ENCODE results near the gene EBF3.

The EBF3 gene

DNA sequence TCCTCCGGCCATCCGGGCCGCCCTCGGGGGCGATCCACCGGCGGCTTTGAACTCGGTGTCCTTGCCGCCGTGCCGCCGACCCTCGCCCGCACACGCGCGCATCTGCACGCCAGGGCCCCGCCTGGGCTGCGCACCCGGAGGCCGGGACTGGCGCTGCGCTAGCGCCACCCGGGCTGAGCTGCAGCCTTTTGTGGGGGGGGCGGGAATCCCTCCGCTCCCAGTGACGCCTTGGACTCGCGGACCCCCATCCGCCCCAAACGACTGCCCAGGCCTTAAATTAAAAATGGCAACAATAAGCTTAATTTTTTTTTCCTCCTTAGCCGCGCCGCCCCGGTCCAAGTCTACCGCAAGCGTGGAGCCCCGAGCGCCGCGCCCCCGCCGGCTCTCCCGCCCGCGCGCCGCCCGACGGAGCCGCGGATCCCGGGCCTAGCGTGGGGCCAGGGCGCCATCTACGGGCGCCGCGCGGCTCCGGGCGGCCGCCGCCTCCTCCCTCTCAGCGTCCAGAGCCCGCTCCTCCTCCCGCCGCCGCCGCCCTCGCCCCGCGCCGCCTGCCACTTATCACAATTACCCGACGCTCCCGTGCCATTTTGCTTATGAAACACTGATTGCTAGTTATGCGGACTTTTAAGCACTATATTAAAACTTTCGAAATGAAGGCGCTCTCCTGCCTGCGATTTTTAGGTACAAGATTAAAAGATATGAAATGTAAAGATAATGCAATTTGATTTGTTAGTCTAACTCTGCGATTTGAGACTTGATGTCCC is 7.5 kb upstream of the EBF3 start:
- peak in 4 of 56 donors; percentile 7 to 37 (median 25) for DNase-seq

DNA sequence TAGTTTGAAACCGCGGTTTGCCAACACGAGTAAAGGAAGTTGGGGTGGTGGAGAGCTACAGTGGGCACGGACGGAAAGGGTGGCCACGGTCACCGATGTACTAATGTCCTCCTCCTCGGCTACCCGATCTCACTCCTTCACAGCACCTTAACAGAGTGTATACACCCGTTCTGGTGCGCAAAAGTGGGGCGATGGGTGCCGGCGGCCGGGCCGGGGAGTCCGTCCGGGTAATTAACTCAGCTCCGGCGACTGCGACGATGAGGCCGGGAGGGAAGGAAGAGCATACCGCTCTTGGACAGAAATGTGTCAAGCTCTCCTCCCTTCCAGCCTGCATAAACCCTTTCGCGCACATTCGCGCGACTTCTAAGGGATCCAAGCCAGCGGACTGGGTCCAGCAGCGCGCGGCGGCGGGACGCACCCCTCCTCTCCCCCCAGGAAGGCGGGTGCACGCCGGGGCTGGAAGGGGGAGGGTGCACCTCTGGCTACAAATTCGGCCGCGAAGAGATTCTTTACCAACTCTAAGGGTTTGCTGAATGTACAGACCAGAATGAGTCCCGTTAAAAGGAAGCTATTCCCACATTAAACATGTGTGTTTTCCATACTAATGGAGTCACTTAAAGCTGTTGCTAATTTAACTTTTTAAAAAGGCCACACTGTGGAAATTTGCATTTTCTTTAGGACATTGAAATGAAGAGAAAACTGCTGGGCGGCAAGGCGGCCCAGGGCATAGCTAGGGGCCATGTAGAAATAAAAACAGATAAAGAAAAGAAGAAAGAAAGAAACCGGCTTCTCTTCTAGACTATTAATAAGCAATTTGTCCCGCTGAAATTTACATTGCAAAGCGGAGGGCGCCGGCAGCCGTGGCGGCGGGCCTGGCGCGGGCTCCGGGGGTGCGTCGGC is 6.6 kb upstream of the EBF3 start:
- DNase-seq = no peak

DNA sequence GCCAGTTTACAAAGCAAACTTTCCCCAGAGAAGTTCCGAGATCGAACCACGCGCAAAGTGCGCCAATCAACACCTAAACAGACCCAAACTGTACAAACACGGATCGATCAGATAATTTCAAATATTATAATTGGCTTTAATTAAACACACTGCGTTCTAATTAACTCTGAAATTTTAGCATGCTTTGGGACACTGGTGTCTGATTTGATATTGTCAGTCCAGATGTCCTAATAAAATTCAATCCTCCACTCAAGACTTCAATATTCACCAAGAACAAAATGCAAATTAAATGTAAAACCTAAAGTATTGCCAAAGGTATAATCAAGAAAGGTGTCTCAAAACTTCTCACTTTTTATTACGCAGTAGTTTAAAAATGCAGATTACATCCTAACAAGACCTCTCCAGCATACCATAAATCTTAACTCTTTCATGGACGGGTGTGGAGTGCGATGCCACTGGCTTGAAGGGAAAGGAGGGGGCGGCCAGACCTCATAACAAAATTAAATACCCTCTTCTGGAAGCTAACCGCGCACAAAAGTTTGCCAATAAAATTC is 5.9 kb upstream of the EBF3 start:
- no peak for DNase-seq

DNA sequence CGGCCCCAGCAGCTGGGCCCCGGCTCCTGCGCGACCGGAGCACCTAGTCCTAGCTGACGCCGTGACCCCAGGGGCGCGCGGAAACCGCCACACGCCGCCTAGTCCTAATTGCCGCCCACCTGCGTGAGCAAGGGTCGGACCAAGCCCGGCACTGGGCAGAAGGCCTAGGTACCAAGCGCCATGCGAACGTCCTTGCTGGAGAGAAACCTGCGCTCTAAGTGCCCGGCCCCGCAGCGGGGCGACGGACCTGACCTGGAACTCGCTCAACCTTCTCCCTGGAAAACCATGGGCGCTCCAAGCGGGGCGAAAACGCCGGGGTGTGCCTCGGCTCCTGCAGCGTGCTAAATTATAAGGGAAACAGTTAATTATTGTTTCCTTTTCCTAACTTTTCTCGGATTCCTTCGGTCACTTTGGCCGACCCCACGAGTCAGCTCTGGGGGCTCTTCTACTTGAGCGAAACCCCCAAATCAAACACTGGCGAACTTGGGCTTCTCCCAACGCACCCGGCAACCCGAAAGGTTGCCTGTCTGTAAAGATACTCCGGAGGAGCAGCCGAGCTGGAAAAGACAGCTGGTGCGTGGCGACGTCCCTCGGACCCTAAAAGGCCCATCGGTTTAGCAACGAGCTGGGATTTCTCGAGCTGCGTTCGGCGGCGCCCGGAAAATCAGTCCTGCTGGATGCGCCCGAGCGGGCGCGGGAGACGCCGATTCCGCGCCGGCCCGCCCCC is 5.3 kb upstream of the EBF3 start:
- no peak for DNase-seq

DNA sequence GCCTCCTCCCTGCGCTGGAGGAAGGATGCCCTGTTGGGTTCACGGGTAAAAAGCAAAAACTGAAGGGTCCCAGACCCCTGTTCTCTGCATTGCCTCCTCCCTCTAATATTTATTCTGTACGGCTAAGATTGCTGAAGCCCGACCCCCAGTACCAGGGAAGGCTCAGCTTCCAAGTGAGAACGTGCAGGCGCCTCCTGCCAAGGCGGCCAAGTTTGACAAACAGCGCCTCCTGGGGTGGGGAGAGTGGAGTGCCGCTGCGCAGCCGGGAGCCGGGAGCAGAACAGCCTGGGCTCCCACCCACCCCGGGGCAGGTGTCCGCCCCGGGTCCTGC is 4.7 kb upstream of the EBF3 start:
- no peak for DNase-seq

DNA sequence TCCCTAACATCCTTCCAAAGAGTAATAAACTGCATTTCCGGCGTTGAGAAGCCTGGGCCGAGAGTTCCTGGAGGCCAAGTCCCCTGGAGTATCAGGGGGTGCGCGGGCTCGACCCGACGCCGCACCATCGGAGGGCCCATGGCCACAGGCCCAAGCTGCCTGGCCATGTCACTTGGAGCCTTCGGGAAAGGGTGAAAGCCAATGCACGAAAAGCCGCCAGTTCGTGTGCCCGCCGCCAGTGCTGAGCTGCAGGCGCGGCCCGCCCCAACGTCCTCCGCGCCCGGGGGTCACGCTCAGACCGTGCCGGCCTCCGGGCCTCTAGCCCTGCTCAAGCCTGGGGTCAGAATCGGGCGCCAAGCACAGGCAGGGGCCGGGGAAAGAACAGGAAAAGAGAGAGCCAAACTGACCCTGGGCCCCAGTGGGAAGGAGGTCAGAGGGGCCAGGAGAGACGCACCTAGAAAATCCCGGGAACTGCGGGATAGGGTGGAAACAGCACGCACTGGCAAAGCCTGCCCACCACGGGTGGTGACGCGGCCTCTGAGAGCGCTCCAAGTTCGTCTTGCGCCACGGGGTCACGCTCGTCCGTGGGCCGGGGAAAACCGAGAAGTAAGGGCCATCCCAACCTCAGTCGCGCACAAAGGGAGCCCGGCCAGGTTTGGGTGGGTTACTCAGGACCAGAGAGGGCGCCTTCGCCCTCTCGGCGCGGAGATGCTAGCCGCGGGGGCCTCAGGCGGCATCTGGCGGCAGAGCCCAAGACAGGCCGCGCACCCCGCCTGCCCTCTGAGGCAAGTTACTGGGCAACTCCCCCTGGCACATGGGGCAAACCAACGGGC is 4.2 kb upstream of the EBF3 start:
- DNase-seq = no peak

DNA sequence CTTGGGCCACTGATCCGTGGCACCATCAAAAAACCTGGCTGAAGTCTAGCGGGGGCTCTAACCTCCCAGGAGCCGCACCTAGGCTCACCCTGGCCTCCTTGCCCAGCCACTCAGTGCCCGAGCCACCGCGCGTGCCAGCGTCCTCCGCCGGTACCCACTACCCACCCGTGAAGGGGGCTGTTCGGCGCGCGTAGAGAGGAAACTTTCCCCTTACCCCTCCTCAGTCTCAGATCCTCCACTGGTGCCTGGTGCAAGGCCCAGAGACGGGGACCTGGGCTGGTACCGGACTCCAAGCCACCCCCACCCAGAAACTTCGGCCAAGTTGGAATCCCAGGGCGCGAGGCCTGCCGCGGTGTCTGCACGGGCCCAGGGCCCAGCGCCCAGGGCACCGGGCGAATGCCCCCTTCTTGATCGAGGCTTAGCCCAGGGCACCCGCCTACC is 3.5 kb upstream of the EBF3 start:
- no peak for DNase-seq

DNA sequence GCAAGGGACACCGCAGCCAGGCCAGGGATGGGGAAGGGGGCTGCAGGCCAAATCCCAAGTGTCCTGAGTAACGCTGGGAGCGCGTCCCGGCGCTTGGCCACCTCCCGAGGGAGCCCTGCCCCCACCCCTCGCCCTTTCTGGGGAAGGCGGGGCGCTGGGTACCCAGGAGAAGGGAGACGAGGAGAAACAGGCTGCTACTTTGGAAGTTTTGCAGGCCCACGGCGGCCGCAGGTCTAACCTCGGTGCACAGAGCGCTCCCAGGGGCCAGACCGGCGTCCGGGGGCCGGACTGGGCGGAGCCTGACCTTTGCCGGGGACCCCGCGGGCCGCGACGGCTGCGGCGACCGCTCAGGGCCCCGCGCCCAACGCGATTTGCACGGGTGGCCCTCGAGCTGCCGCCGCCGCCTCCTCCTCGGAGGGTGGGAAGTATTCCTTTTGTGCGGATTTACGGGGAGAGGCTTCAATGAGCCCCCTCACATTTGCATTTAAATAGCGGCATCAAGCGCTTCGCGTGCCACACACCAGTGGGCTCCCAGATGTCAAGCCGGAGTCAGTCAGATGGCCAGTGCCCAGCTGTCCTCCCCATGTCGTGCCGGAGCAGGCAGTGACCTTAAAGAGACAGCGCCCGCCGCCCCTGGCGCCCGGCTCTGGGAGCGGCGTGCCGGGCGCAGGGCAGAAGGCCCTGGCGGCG is 3.0 kb upstream of the EBF3 start:
- DNase-seq = no peak

DNA sequence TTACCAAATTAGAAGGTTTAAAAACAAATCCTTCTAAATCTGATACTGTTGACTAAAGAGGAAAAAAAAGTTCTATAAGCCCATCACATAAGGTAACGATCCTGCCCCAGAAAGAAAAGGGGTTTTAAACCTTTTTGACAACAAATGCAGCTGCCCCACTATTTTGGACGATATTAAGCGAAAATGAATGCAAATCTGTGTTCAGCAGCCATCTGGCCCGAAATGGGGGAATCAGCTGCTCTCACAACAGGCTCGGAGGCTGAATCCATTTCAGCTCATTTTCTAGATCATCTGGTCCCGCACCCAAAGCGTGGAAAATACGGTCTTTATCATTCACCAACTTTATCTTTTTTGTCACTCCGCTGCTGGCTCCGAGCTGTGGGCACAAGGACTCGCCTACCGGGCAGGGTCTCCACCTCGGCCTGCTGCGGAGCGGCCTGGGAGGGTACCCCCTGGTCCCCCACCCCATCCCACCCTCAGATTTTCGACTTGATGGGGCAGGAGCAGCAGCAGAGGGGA is 2.4 kb upstream of the EBF3 start:
- no peak for DNase-seq

DNA sequence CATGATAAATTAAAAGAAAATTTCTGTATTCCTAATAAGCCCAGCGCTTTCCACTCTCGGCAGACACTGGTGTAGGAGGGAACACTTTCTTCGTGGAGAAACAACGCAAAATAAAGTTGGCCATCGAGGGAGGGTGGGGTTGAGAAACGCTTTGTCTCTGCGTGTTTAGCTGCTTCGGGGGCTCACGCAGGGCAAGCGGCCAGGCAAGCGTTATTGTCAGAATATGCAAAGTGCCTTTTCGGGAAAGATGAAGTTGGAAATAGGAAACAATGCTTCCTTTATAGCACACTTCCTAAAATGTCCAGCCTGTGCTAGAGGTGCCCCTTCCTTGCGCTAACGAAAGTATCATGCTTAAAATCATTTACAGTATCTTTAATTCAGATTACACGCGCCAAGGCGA is 1.9 kb upstream of the EBF3 start:
- DNase-seq = no peak

DNA sequence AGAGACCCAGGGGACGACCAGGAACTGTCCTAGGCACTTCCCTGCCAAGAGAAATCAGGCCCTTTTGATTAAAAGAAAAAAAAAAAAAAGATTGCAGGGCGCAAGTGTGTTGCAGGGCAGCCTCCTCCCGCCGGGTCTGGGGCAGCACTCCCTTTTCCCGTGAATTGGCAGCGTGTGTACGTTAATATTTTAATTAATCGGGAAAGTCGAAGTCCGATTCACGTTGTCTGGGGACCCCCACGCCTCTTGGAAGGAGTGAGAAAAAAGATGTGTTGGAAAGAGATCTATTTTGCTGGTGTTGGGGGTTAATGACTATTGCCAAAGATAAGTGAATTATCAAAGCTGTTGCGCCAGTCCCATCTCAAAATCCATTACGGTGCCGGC is 1.3 kb upstream of the EBF3 start:
- no peak for DNase-seq

DNA sequence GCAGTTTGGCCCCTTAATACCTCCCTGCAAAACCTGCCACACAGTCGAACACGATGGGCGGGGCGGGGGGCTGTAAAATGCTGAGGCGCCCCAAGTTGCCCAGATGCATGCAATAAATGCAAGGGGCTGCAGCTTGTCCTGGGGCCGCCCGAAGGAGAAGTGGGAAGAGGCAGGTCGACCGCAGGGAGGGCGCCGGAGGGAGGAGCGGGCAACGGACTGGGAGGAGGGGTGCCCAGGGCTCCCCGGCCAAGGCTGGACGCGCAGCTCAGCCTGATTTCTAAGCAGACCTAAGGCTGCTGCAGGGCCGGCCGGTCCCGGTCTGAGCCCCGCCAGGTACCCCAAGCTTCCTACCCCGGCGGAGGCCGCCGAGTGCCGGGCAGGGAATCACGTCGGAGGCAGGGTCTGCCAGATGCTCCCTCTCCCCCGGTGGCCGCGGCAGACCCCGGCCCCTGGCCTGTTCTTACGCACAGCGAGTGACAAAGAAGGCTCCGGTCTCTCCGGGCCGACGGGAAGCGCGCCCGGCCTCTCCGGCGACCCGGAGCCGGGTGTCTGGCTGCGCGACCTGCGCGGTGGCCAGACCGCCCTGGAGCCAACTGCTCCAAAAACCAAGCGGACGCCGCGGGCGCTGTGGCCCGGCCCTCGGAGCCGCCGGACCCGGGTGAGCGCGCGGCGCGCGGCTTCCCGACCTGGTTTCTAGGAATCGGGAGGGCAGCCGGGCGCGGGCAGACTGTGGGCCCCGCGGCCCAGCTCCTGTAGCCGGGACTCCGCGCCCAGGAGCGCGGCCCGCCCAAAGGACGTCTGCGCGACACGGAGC is 744 bp upstream of the EBF3 start:
- DNase-seq = no peak

DNA sequence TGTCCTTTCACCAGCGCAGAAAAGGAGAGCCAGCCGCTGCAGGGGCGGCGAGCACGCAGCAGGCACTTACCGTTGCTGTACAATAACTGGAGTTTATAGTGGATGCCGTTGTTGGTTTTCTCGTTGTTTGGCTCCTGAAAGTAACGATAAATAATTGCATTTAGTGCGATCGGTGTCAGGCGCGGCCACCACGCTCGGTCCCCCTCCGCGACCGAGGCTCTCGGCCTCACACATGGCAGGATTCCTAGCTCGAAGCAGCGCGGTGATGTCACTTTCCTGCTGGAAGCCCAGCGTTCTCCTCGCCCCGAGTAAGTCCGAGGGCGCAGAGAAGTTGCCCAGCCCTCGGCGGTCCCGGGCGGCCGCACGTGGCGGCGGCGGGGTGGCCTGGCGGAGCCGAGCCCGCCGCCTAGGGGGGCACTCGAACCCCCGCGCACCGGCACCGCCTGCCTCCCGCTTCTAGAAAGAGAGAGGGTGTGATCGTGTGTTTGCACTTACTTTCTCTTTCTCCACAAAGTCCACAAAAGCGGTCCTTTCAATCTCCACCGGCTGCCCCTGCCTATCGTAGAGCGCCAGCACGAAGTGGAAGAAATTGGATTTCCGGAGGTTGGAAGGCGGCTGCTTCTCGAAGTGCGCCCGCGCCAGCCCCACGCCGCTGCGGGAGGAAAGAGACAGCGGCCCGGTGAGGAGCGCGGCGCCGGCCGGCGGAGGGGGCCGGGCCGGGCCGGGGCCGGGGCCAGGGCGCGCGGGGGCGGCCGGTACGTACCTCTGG is 1.0 kb downstream of the EBF3 start:
- no peak for DNase-seq

DNA sequence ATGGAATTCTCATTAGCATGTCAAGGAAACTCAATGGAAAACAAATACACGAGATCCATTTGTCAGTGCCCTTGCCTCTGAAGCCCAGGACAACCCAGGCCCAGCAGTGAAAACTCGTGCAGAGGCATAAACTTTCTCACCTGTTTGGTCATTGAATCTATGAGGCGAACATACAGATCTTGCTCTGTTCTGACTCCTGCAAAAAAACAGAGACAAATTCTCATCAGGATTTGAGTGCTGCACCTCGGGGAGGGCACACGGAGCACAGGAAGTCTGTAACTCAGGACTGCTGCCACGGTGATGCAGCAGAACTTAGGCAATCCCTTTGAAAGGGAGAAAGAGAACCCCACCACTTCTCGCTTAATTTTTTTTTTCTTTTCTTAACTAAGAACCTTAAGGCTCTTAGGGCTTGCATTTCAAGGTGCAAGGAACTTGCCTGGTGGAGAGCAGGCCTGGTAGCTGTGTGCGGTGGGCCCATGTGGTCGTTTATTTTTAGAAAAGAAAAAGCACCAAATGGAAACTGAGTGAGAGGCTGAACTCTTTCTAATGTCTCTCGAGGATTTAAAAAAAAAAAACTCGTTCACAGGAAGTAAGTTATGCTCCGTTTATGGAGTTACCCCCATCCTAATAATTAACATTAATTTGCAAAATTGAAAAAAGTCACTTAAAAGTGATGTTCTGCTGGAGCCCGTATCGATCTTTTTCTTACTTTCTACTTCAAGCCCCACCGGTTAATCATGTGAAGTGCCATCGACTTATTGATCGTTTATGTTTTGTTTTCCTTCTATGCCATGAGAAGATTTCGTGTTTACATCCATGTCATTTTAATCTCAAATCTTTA is 1.8 kb downstream of the EBF3 start:
- DNase-seq = no peak

DNA sequence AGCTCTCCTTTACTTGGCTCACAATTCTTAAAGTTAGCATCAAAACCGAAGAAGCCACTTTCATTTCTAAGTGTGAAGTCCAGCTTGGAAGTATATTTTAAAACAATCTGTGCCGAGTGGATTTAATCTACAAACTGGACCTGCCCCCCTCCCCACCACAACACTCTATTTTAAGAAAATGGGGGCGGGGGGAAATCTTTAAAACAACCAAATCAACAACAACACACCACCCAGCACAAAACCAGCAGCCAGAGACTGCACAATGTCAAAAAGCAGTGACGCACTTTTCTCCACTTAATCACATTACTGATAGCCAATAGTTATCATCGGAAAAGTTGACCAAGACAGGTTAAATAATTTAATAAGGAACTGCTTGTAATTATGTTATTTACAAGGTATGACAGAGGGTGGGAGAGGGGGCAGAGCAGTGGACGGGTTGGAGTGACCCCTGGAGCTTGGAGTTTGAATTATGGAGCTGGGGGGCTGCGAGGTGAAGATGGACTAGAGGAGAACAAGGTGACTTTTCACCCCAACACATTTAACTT is 2.8 kb downstream of the EBF3 start:
- no peak for DNase-seq

DNA sequence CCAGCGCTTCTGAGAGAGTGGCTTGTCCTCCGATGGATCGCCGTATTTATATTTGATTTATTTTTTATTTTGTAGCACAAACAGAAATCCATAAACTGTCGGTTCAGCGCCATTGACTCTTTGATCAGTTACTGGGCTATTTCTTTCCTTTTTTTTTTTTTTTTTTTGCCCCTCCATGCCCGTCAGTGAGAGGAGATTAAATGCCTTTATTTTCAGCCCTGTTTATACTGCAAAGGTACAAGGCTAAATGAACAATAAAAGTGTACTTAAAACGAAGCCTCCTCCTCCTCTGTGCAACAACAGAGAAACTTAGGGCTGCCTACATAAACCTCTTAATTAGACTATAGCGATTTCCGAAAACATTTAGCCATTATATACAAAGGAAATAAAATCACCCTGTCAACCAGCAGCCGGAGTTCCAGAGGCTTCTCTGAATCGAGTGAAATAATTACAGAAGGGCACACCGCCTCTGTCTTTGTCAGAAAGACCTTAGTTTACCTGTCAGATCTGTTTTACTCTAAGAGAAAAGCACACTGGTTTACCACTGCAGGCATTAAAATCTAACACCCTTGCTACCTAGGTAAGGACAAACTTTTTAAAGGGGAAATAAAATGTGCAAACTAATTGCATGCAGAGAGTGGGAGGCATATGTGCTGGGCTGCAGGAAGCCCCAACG is 3.5 kb downstream of the EBF3 start:
- no peak for DNase-seq
